Esophagus (tissue), 2 donors: ENCODE data around the gene TFEB. TPM values are rescaled to one million over a fixed set of nuclear protein-coding genes. Genes with fewer than 3 reads are reported as not detected.

ENCODE experiments used
- H3K27ac ChIP-seq, 2 donors: one replicate each; pipeline ENCODE4 v1.5.1; 2013; ENCODE audit warnings: low read depth in 2 of 2, mild to moderate bottlenecking in 2 of 2, inconsistent platforms in 1 of 2, low read length in 1 of 2, moderate library complexity in 1 of 2
- H3K27me3 ChIP-seq, 2 donors: one replicate each; pipeline ENCODE4 v1.6.1; 2013; ENCODE audit warnings: low read length in 2 of 2, control low read depth in 1 of 2, mild to moderate bottlenecking in 1 of 2; ENCODE audit not compliant: insufficient read depth in 2 of 2, control insufficient read depth in 1 of 2
- H3K36me3 ChIP-seq, 2 donors: one replicate each; pipeline ENCODE4 v1.6.1; 2013; ENCODE audit warnings: low read length in 1 of 2; ENCODE audit not compliant: control insufficient read depth in 2 of 2, insufficient read depth in 2 of 2
- H3K4me1 ChIP-seq, 2 donors: one replicate each; pipeline ENCODE4 v1.6.1; 2013; ENCODE audit warnings: low read length in 1 of 2; ENCODE audit not compliant: control insufficient read depth in 2 of 2, insufficient read depth in 2 of 2
- H3K4me3 ChIP-seq, 2 donors: one replicate each; pipeline ENCODE4 v1.5.1; 2013; ENCODE audit warnings: low read length in 2 of 2, mild to moderate bottlenecking in 2 of 2, low read depth in 1 of 2, moderate library complexity in 1 of 2
- H3K9me3 ChIP-seq, 2 donors: one replicate each; pipeline ENCODE4 v1.6.1; 2013; ENCODE audit warnings: mild to moderate bottlenecking in 2 of 2, low read depth in 1 of 2, low read length in 1 of 2, moderate library complexity in 1 of 2; ENCODE audit not compliant: control insufficient read depth in 2 of 2, insufficient read depth in 1 of 2
- WGBS, 2 donors: extraction: QIAGEN DNeasy Blood & Tissue Kit; methylation state at CpG; one replicate each; pipeline ENCODE4 v1.1.7; 2013; 5-methylcytosine and 5-hydroxymethylcytosine counted together
- polyA plus RNA-seq, 2 donors: library from polyadenylated mRNA; stranded (reverse); fragments of 200-250 nt; gene quantifications; one replicate each; pipeline ENCODE4 v1.2.3, GENCODE V29; 2013
- donor health status: healthy with polysubstance abuse.
- donor health status: Bipolar disorder and iron deficiency.

Gene TFEB
- polyA plus RNA-seq, 2 donors, result 8.9 to 15.0 TPM

GRCh38 chr6:41642960-41643898 is 92.2 kb downstream of the TFEB start:
- no peaks in the 10 kb centered on the region for H3K9me3 ChIP-seq
- H3K27me3 ChIP-seq, result no peaks in the 10 kb centered on the region
- H3K4me3 ChIP-seq, result no peak overlapping the region
- H3K27ac ChIP-seq, result no peak overlapping the region
- H3K4me1 ChIP-seq, result peaks cover 0 to 11% of the 10 kb centered on the region in 2 donors
- H3K36me3 ChIP-seq, result peaks cover 0 to 5% of the 10 kb centered on the region in 2 donors
- WGBS, 2 donors, result 63 to 78% methylated on average over 9 to 10 of the region's 10 CpGs

- peaks cover 0 to 5% of the 10 kb centered on the region in 2 donors for H3K36me3 ChIP-seq
- 79 to 82% methylated on average over 11 of the region's 11 CpGs for WGBS, 2 donors
- peaks cover 0 to 11% of the 10 kb centered on the region in 2 donors for H3K4me1 ChIP-seq
- H3K4me3 ChIP-seq, result no peak overlapping the region
- no peaks in the 10 kb centered on the region for H3K27me3 ChIP-seq
- no peak overlapping the region for H3K27ac ChIP-seq
- no peaks in the 10 kb centered on the region for H3K9me3 ChIP-seq
Measured at GRCh38 chr6:41642090-41642959, 93.1 kb downstream of the TFEB start.

GRCh38 chr6:41641352-41641925 is 94.0 kb downstream of the TFEB start:
- 94 to 96% methylated on average over 9 of the region's 9 CpGs for WGBS, 2 donors
- Histone ChIP-seq H3K36me3 (no peaks in the 10 kb centered on the region), H3K27me3 (no peaks in the 10 kb centered on the region), H3K27ac (no peak overlapping the region), H3K4me3 (no peak overlapping the region), H3K4me1 (peaks cover 0 to 6% of the 10 kb centered on the region in 2 donors), H3K9me3 (no peaks in the 10 kb centered on the region)

DNA sequence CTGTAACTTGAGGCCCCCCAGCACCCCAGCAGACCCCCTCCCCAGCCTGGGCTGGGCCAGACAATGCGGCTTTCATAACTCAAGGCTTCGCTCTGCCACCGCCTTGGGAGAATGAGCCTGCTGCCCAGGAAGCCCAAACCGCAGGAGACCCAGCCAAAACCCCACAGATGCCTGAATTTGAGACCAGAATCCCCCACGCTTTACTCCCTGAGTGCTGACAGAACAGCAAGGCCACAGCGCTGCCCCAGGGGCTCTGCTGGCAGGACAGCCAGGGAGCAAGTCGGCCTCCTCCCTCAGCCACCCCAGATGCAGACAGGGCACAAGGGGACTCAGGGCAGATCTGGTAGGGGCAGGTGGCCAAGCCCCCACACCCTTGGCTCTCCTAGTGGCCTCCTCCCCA is 95.0 kb downstream of the TFEB start:
- WGBS, 2 donors, result 91 to 94% methylated on average over 7 of the region's 7 CpGs
- H3K27me3 ChIP-seq, result no peaks in the 10 kb centered on the region
- no peak overlapping the region for H3K27ac ChIP-seq
- no peak overlapping the region for H3K4me3 ChIP-seq
- no peaks in the 10 kb centered on the region for H3K9me3 ChIP-seq
- no peaks in the 10 kb centered on the region for H3K36me3 ChIP-seq
- peaks cover 0 to 10% of the 10 kb centered on the region in 2 donors for H3K4me1 ChIP-seq

- no peak overlapping the region for H3K27ac ChIP-seq
- H3K9me3 ChIP-seq, result no peaks in the 10 kb centered on the region
- WGBS, 2 donors, result 77 to 87% methylated on average over 8 of the region's 8 CpGs
- H3K4me1 ChIP-seq, result peaks cover 0 to 12% of the 10 kb centered on the region in 2 donors
- H3K36me3 ChIP-seq, result no peaks in the 10 kb centered on the region
- H3K4me3 ChIP-seq, result no peak overlapping the region
- H3K27me3 ChIP-seq, result no peaks in the 10 kb centered on the region
Measured at GRCh38 chr6:41639809-41640371, 95.5 kb downstream of the TFEB start.

DNA sequence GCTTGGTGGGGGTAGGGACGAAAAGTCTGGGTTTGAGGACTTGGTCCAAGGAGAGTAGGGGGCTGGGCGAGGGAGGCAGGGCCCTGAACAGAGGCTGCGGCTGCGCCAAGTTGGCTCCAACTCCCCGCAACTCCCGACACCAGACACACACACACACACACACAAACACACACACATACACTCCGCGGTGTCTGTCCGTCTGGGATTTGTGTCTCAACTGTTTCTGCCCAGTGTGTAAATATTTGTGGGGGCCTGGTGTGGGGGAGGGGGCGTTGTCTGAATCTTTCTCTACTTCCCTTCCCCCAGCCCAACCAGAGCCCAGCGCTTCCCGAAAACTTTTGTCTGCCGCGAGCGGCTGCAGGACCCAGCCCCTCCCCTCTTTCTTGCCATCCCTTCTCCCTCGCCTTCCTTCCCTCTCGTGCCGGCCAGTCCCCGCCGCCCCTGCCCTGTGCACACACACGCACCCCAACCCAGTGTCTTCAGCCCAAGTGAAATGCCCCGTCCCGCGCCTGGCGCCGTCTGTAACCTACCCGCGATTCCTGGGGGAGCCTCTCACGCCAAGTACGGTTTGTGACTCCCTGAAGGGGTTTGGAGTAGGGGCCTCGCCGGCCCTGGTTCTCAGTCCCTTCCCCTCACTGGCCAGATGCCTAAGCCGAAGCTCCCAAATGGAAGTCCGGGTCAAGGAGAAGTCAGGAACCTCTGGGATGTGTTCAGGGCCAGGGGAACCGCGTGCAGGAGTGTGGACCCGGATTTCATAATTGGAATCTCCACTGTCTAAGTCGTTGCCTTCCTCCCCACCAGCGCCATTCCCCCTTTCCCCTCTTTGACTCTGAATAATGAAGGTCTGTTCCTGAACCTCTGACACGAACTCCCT is 96.2 kb downstream of the TFEB start:
- 48 to 56% methylated on average over 40 of the region's 40 CpGs for WGBS, 2 donors
- no peaks in the 10 kb centered on the region for H3K27me3 ChIP-seq
- H3K4me3 ChIP-seq, result peak overlapping the region; percentile 64 to 67
- no peaks in the 10 kb centered on the region for H3K9me3 ChIP-seq
- peaks cover 0 to 10% of the 10 kb centered on the region in 2 donors for H3K4me1 ChIP-seq
- H3K27ac ChIP-seq, result no peak overlapping the region
- no peaks in the 10 kb centered on the region for H3K36me3 ChIP-seq

- peak within 1 kb of the TSS in 1 of 2 donors; percentile 76 for H3K27ac ChIP-seq
- no peaks in the 10 kb centered on the region for H3K9me3 ChIP-seq
- H3K4me1 ChIP-seq, result peaks cover 0 to 5% of the 10 kb centered on the region in 2 donors
- no peaks in the 10 kb centered on the region for H3K27me3 ChIP-seq
- no peaks in the 10 kb centered on the region for H3K36me3 ChIP-seq
- peak within 1 kb of the TSS; percentile 64 to 67 for H3K4me3 ChIP-seq
- whole genome bisulfite sequencing, 2 donors, result 6% methylated on average over 74 to 86 of the region's 86 CpGs
Measured at GRCh38 chr6:41638002-41638934, 97.1 kb downstream of the TFEB start, which contains the start of gene MDFI. Gene MDFI, plus strand, starts transcription at chr6:41638468. Its CDS starts 282 bp downstream, at chr6:41638750.
